Type B pancreatic cell (in vitro differentiated cells): ENCODE measurements around the gene BCL2A1. TPM values are rescaled to one million over a fixed set of nuclear protein-coding genes. Genes with fewer than 3 reads are reported as not detected.
"Not testable (repeated sequence)": the region's sequence is repeated elsewhere in the genome, so short reads cannot be mapped to it uniquely, and the experiment has no call there.

Experiments used
- DNase-seq: peaks from one replicate; pipeline ENCODE4 v3.0.0; 2021; ENCODE audit warnings: mixed read lengths; ENCODE audit not compliant: unreplicated experiment; ENCODE audit errors: extremely low spot score
- H3K27ac Mint-ChIP-seq: 2 replicates; pipeline ENCODE4 v1.8.0; 2021; ENCODE audit warnings: mild to moderate bottlenecking, mixed read lengths
- H3K27me3 Mint-ChIP-seq: 2 replicates; pipeline ENCODE4 v1.8.0; 2021; ENCODE audit warnings: mixed read lengths
- H3K36me3 Mint-ChIP-seq: 2 replicates; pipeline ENCODE4 v1.8.0; 2021; ENCODE audit warnings: mixed read lengths
- H3K4me1 Mint-ChIP-seq: one replicate; pipeline ENCODE4 v1.8.0; 2021; ENCODE audit warnings: mixed read lengths; ENCODE audit not compliant: unreplicated experiment
- H3K4me3 Mint-ChIP-seq: 2 replicates; pipeline ENCODE4 v1.8.0; 2021; ENCODE audit warnings: mild to moderate bottlenecking, mixed read lengths
- H3K9me3 Mint-ChIP-seq: 2 replicates; pipeline ENCODE4 v1.8.0; 2021; ENCODE audit warnings: mixed read lengths
- CTCF ChIP-seq: fragments of 200-600 bp; sonication (generic); conservative IDR thresholded peaks from 2 replicates; pipeline ENCODE4 v1.5.0; 2021; ENCODE audit warnings: antibody characterized with exemption, mild to moderate bottlenecking
- total RNA-seq: library from RNA; stranded (reverse); gene quantifications from 2 replicates; pipeline ENCODE4 v1.2.1, GENCODE V29; 2021; ENCODE audit warnings: low replicate concordance

The BCL2A1 gene
- total RNA-seq, 1 donor from 2014 or later, result not detected

GRCh38 chr15:79943820-79944219, 27.2 kb downstream of the BCL2A1 start:
- H3K36me3 Mint-ChIP-seq, result no peaks in the 10 kb centered on the region
- H3K27me3 Mint-ChIP-seq, result peaks cover 17% of the 10 kb centered on the region
- no peak for TF ChIP-seq CTCF
- DNase-seq, result no peak
- no peak overlapping the region for H3K4me3 Mint-ChIP-seq
- no peaks in the 10 kb centered on the region for H3K4me1 Mint-ChIP-seq
- no peak overlapping the region for H3K27ac Mint-ChIP-seq
- no peaks in the 10 kb centered on the region for H3K9me3 Mint-ChIP-seq

- H3K9me3 Mint-ChIP-seq, result no peaks in the 10 kb centered on the region
- H3K36me3 Mint-ChIP-seq, result no peaks in the 10 kb centered on the region
- H3K4me1 Mint-ChIP-seq, result no peaks in the 10 kb centered on the region
- H3K27me3 Mint-ChIP-seq, result peaks cover 17% of the 10 kb centered on the region
- no peak overlapping the region for H3K27ac Mint-ChIP-seq
- no peak for DNase-seq
- no peak for TF ChIP-seq CTCF
- H3K4me3 Mint-ChIP-seq, result no peak overlapping the region
These were observed 28.1 kb downstream of the BCL2A1 start for GRCh38 chr15:79942741-79943481.

GRCh38 chr15:79939399-79939798, 31.6 kb downstream of the BCL2A1 start:
- Mint-ChIP-seq H3K9me3 (no peaks in the 10 kb centered on the region), H3K27ac (no peak overlapping the region), H3K27me3 (peaks cover 8% of the 10 kb centered on the region), H3K4me1 (peaks cover 4% of the 10 kb centered on the region), H3K36me3 (no peaks in the 10 kb centered on the region), H3K4me3 (no peak overlapping the region)
- no peak for TF ChIP-seq CTCF
- DNase-seq, result no peak

- Mint-ChIP-seq H3K4me1 (peaks cover 4% of the 10 kb centered on the region), H3K27ac (no peak overlapping the region), H3K4me3 (no peak overlapping the region), H3K9me3 (no peaks in the 10 kb centered on the region), H3K27me3 (peaks cover 8% of the 10 kb centered on the region), H3K36me3 (no peaks in the 10 kb centered on the region)
- DNase-seq, result no peak
- TF ChIP-seq CTCF, result no peak
These were observed 32.9 kb downstream of the BCL2A1 start for GRCh38 chr15:79938143-79938542.

GRCh38 chr15:79935556-79936201, 35.3 kb downstream of the BCL2A1 start:
- not testable (repeated sequence) for H3K4me3 Mint-ChIP-seq, H3K4me1 Mint-ChIP-seq, H3K27me3 Mint-ChIP-seq, H3K27ac Mint-ChIP-seq, DNase-seq, H3K9me3 Mint-ChIP-seq, H3K36me3 Mint-ChIP-seq

- H3K27ac Mint-ChIP-seq, result no peak overlapping the region
- no peak for DNase-seq
- H3K27me3 Mint-ChIP-seq, result peaks cover 10% of the 10 kb centered on the region
- H3K9me3 Mint-ChIP-seq, result no peaks in the 10 kb centered on the region
- H3K4me1 Mint-ChIP-seq, result peaks cover 4% of the 10 kb centered on the region
- no peaks in the 10 kb centered on the region for H3K36me3 Mint-ChIP-seq
- H3K4me3 Mint-ChIP-seq, result no peak overlapping the region
- no peak for TF ChIP-seq CTCF
These were observed 37.8 kb downstream of the BCL2A1 start for GRCh38 chr15:79933231-79933630.
